Activated CD8-positive, alpha-beta memory T cell treated with anti-CD3 and anti-CD28 coated beads, Interleukin-2, amount 10 ng/mL, durations not matched to agents 7 days and 5 days (primary cell): ENCODE measurements around the gene ZYX. TPM values are rescaled to one million over a fixed set of nuclear protein-coding genes. Genes with fewer than 3 reads are reported as not detected.
"Not testable (repeated sequence)": the region's sequence is repeated elsewhere in the genome, so short reads cannot be mapped to it uniquely, and the experiment has no call there.

Experiments
- ATAC-seq: fragments of 150-1000 bp; cut with Tn5 transposase; one replicate; pipeline ENCODE4 v1.10.0; 2021; ENCODE audit warnings: moderate library complexity
- CTCF ChIA-PET: fragments of 350-600 bp; sonication (Branson Sonifier 250); formaldehyde crosslinking; loops from one replicate; lab custom pipeline; 2021; ENCODE audit warnings: antibody characterized with exemption; lab: Charles Lee
- DNase-seq: peaks from one replicate; pipeline ENCODE4 v3.0.0-alpha.2; 2020
- H3K27ac Mint-ChIP-seq: one replicate; pipeline ENCODE4 v1.8.0; 2021; ENCODE audit warnings: mild to moderate bottlenecking, mixed read lengths
- H3K27me3 Mint-ChIP-seq: one replicate; pipeline ENCODE4 v1.8.0; 2021; ENCODE audit warnings: mixed read lengths
- H3K36me3 Mint-ChIP-seq: one replicate; pipeline ENCODE4 v1.8.0; 2021; ENCODE audit warnings: mild to moderate bottlenecking, mixed read lengths
- H3K4me1 Mint-ChIP-seq: one replicate; pipeline ENCODE4 v1.8.0; 2021; ENCODE audit warnings: mixed read lengths
- H3K4me3 Mint-ChIP-seq: one replicate; pipeline ENCODE4 v1.8.0; 2021; ENCODE audit warnings: mild to moderate bottlenecking, moderate library complexity, mixed read lengths
- H3K9me3 Mint-ChIP-seq: one replicate; pipeline ENCODE4 v1.8.0; 2022; ENCODE audit warnings: low read depth, mixed read lengths
- total RNA-seq, 2 experiments: library from RNA; stranded (reverse); gene quantifications; one replicate each; pipeline ENCODE4 v1.2.3, GENCODE V29; 2021

ZYX gene
- total RNA-seq, 2 experiments from 2014 or later: 173 to 212 TPM

DNA sequence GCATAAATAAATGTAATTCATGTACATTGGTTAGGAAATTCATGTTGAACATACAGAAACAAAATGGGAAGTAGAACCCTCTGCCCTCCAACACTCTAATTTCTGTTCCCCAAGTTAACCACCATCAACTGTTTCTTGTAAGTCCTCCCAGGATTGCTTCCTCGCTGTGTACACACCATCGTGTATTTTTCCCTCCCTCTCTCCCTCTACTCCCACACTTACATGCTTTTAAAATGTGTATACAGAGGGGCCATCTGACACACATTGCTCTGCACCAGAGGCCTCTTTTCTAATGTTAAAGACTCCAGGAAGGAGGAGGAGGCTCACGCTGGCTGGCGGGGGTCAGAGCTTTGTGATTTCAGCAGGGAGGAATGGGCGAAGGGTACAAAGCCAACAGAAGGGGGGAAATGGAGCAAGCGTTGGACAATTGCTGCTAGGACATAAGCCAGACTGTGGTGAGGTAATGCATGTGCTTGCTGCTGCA, 29.4 kb downstream of the ZYX start:
- no peak overlapping the region for H3K27ac Mint-ChIP-seq
- ATAC-seq (no peak), DNase-seq (no peak)
- peaks cover 6% of the 10 kb centered on the region for H3K27me3 Mint-ChIP-seq
- CTCF ChIA-PET: interaction anchor here (5.2 to 6.3 kb wide), 2 partner anchors 30 to 170 kb away, joined by 40 to 46 read pairs; partner anchors contain the start of gene ZYX
- H3K4me3 Mint-ChIP-seq: no peak overlapping the region
- no peaks in the 10 kb centered on the region for H3K9me3 Mint-ChIP-seq
- H3K4me1 Mint-ChIP-seq: peaks cover 31% of the 10 kb centered on the region
- H3K36me3 Mint-ChIP-seq: no peaks in the 10 kb centered on the region

GRCh38 chr7:143411976-143412708, 31.0 kb downstream of the ZYX start:
- Mint-ChIP-seq H3K4me1 (peaks cover 29% of the 10 kb centered on the region), H3K4me3 (no peak overlapping the region), H3K36me3 (no peaks in the 10 kb centered on the region), H3K9me3 (no peaks in the 10 kb centered on the region), H3K27me3 (peaks cover 3% of the 10 kb centered on the region), H3K27ac (no peak overlapping the region)
- CTCF ChIA-PET: interaction anchor here (1.0 kb wide), 1 partner anchor 171 kb away, joined by 4 read pairs; no protein-coding TSS in a partner anchor
- ATAC-seq (no peak), DNase-seq (peak; percentile 36)

- Mint-ChIP-seq H3K4me3 (no peak overlapping the region), H3K36me3 (no peaks in the 10 kb centered on the region), H3K4me1 (peaks cover 19% of the 10 kb centered on the region), H3K27ac (no peak overlapping the region), H3K27me3 (peaks cover 3% of the 10 kb centered on the region), H3K9me3 (no peaks in the 10 kb centered on the region)
- CTCF ChIA-PET: no interaction called here
- peak; percentile 5 for DNase-seq
- no peak for ATAC-seq
These were observed 32.0 kb downstream of the ZYX start for GRCh38 chr7:143413123-143413522.

GRCh38 chr7:143415209-143415608, 34.1 kb downstream of the ZYX start:
- not testable (repeated sequence) for H3K9me3 Mint-ChIP-seq, H3K4me1 Mint-ChIP-seq, ATAC-seq, DNase-seq, H3K4me3 Mint-ChIP-seq, H3K27ac Mint-ChIP-seq, H3K27me3 Mint-ChIP-seq, H3K36me3 Mint-ChIP-seq
- CTCF ChIA-PET: interaction anchor here (1.0 to 4.6 kb wide), 9 partner anchors 8 to 413 kb away, joined by 3 to 51 read pairs (median 4); partner anchors contain the start of gene EPHA1

DNA sequence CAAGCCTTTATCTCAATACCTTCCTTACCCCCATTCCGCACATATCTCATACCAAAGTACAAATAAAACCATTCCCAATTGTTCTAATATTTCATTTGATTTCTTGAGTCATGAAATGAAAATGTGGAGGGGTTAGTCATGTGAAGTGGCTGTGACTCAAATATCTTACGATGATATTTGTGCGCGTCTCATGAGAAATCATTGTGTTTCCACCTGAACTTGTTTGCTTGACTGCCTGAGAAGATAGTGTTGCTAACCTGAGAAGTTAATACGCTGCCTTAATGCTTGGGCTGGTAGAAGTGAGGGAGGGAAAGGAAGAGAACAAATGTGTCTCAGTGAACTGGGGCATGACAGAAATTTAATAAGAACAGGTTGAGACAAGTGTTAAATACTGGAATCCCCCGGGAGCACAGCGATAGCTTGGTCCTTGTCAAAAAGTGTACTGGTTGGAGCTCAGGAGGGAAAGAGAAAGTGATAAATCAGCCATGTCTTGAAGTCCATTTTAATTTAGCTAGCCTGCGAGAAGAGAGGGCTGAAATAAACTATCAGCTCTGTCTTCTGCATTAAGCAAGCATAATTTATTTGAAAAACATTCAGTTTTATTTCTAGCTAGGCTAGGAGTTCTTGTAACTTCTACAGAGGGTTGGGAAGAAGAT, 34.7 kb downstream of the ZYX start:
- no peak for DNase-seq
- Mint-ChIP-seq H3K4me3 (no peak overlapping the region), H3K9me3 (no peaks in the 10 kb centered on the region), H3K4me1 (peaks cover 2% of the 10 kb centered on the region), H3K36me3 (peaks cover 3% of the 10 kb centered on the region), H3K27me3 (peaks cover 7% of the 10 kb centered on the region), H3K27ac (no peak overlapping the region)
- ATAC-seq: no peak
- CTCF ChIA-PET: interaction anchor here (0.7 to 4.6 kb wide), 19 partner anchors 8 to 413 kb away, joined by 3 to 51 read pairs (median 5); partner anchors contain the start of gene EPHA1

- peaks cover 2% of the 10 kb centered on the region for H3K4me1 Mint-ChIP-seq
- peaks cover 3% of the 10 kb centered on the region for H3K36me3 Mint-ChIP-seq
- no peak overlapping the region for H3K4me3 Mint-ChIP-seq
- CTCF ChIA-PET: interaction anchor here (0.6 to 4.6 kb wide), 29 partner anchors 9 to 1032 kb away, joined by 3 to 51 read pairs (median 4); partner anchors contain the start of gene EPHA1
- no peaks in the 10 kb centered on the region for H3K9me3 Mint-ChIP-seq
- ATAC-seq: peak; percentile 64
- no peak overlapping the region for H3K27ac Mint-ChIP-seq
- no peak for DNase-seq
- peaks cover 7% of the 10 kb centered on the region for H3K27me3 Mint-ChIP-seq
These were observed 35.5 kb downstream of the ZYX start for GRCh38 chr7:143416565-143417149.

DNA sequence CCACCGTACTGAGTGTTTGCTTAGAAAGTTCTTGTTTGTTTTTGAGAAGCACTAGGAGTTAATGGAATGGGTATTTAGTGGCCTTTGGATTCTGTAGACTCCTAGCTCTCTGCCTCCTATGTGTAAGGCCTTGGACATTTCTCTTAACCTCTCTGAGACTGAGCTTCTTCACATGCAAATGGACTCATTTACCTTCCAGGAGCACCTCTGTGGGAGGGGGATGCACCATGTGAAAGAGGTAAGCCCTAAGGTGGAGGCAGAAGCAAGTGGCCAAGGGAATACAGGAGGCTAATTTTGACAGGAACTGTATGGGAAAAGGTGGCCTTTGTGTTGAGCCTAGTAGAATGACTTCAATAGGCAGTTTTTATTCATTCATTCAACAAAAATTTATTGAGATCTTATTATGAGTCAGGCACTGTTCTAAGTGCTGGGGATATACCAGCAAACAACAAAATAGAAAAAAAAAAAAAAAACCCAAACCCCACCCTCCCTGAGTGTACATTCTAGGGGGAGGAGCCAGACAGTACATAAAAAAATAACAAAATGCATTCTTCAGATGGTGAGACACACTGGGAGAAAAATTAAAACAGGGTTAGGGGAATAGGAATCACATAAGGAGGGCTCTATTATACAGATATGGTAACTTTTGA, 36.7 kb downstream of the ZYX start:
- no peak overlapping the region for H3K27ac Mint-ChIP-seq
- no peak for DNase-seq
- no peak overlapping the region for H3K4me3 Mint-ChIP-seq

GRCh38 chr7:143418681-143419458, 37.7 kb downstream of the ZYX start:
- Mint-ChIP-seq H3K36me3 (peaks cover 3% of the 10 kb centered on the region), H3K9me3 (no peaks in the 10 kb centered on the region), H3K27ac (no peak overlapping the region), H3K4me1 (peaks cover 2% of the 10 kb centered on the region), H3K4me3 (no peak overlapping the region), H3K27me3 (peaks cover 5% of the 10 kb centered on the region)
- CTCF ChIA-PET: interaction anchor here (2.0 to 4.2 kb wide), 3 partner anchors 8 to 19 kb away, joined by 4 to 25 read pairs (median 8); partner anchors contain the start of gene EPHA1
- ATAC-seq (no peak), DNase-seq (no peak)

More for the DNA sequence above, 36.7 kb downstream of the ZYX start:
- no peaks in the 10 kb centered on the region for H3K9me3 Mint-ChIP-seq
- peaks cover 7% of the 10 kb centered on the region for H3K27me3 Mint-ChIP-seq
- no peak for ATAC-seq
- H3K4me1 Mint-ChIP-seq: peaks cover 2% of the 10 kb centered on the region
- CTCF ChIA-PET: interaction anchor here (0.8 to 4.6 kb wide), 13 partner anchors 9 to 1034 kb away, joined by 3 to 51 read pairs (median 4); partner anchors contain the start of gene EPHA1
- peaks cover 3% of the 10 kb centered on the region for H3K36me3 Mint-ChIP-seq

- no peaks in the 10 kb centered on the region for H3K9me3 Mint-ChIP-seq
- no peak overlapping the region for H3K27ac Mint-ChIP-seq
- H3K4me3 Mint-ChIP-seq: no peak overlapping the region
- peaks cover 2% of the 10 kb centered on the region for H3K4me1 Mint-ChIP-seq
- CTCF ChIA-PET: no interaction called here
- ATAC-seq: no peak
- no peak for DNase-seq
- peaks cover 3% of the 10 kb centered on the region for H3K36me3 Mint-ChIP-seq
- H3K27me3 Mint-ChIP-seq: peaks cover 5% of the 10 kb centered on the region
These were observed 38.7 kb downstream of the ZYX start for GRCh38 chr7:143419880-143420279.

DNA sequence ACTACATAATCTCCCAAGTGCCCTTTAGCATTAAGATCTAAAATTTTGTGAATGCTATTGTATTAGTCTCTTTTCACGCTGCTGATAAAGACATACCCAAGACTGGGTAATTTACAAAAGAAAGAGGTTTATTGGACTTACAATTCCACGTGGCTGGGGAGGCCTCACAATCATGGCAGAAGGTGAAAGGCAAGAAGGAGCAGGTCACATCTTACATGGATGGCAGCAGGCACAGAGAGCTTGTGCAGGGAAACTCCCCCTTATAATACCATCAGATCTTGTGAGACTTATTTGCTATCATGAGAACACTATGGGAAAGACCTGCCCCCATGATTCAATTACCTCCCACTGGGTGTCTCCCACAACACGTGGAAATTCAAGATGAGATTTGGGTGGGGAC, 39.5 kb downstream of the ZYX start:
- H3K36me3 Mint-ChIP-seq, H3K9me3 Mint-ChIP-seq, H3K4me3 Mint-ChIP-seq, H3K27ac Mint-ChIP-seq, H3K27me3 Mint-ChIP-seq, CTCF ChIA-PET, H3K4me1 Mint-ChIP-seq, DNase-seq, ATAC-seq: not testable (repeated sequence)

GRCh38 chr7:143422033-143422432, 40.9 kb downstream of the ZYX start:
- peaks cover 5% of the 10 kb centered on the region for H3K27me3 Mint-ChIP-seq
- H3K4me1 Mint-ChIP-seq: peaks cover 9% of the 10 kb centered on the region
- DNase-seq (no peak), ATAC-seq (no peak)
- CTCF ChIA-PET: interaction anchor here (0.9 to 1.0 kb wide), 2 partner anchors 11 to 42 kb away, joined by 3 read pairs; no protein-coding TSS in a partner anchor
- H3K27ac Mint-ChIP-seq: no peak overlapping the region
- no peak overlapping the region for H3K4me3 Mint-ChIP-seq
- H3K36me3 Mint-ChIP-seq: peaks cover 3% of the 10 kb centered on the region
- no peaks in the 10 kb centered on the region for H3K9me3 Mint-ChIP-seq

- H3K9me3 Mint-ChIP-seq, H3K27me3 Mint-ChIP-seq, DNase-seq, H3K36me3 Mint-ChIP-seq, H3K4me1 Mint-ChIP-seq, ATAC-seq, CTCF ChIA-PET, H3K27ac Mint-ChIP-seq, H3K4me3 Mint-ChIP-seq: not testable (repeated sequence)
These were observed 43.3 kb downstream of the ZYX start for GRCh38 chr7:143424476-143424875.
